Measurements from ENCODE around the gene PREX1. TPM values are rescaled to one million over a fixed set of nuclear protein-coding genes. Genes with fewer than 3 reads are reported as not detected.

Gene PREX1
- total and polyA plus RNA-seq, 2 experiments from 2014 or later, result 2.4 to 10.3 TPM

DNA sequence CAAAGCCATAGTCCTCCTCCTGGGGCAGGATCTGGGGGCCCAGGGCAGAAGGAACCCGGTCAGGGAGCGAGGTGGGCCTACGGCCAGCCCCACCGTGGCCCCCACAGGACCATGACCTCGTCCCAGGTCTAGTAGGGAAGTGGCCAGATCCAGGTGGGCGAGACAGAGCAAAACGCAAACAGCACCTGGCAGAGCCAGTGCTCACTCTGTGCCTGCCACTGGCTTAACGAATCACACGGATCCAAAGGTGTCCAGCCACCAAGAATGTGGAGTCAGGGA, 169.7 kb downstream of the PREX1 start (continued):
- no peak for TF ChIP-seq ZNF462 (CRISPR knock-in tag; IDR thresholded peaks at IDR 0.05)
- no peak for TF ChIP-seq POLR2AphosphoS5 (IDR thresholded peaks at IDR 0.05; ENCODE audit: low read depth)
- no peak for TF ChIP-seq JUNB (IDR thresholded peaks at IDR 0.05; ENCODE audit: unreplicated experiment)
- no peak for TF ChIP-seq EZH2phosphoT487 (IDR thresholded peaks at IDR 0.05; ENCODE audit: unreplicated experiment)
- TF ChIP-seq ETS1 (IDR thresholded peaks at IDR 0.05), result no peak
- TF ChIP-seq ZNF114 (CRISPR knock-in tag; IDR thresholded peaks at IDR 0.05), result no peak
- no peak for TF ChIP-seq STAT1 (IDR thresholded peaks at IDR 0.05; ENCODE audit: unreplicated experiment)
- TF ChIP-seq CTCF (conservative IDR thresholded peaks at IDR 0.05; ENCODE audit: low read depth in 2 of 2), result no peak
- no peak for TF ChIP-seq NANOG (IDR thresholded peaks at IDR 0.05; ENCODE audit: borderline replicate concordance)
